MCF 10A (cell line): Measurements from ENCODE around the gene S100A2. TPM values are rescaled to one million over a fixed set of nuclear protein-coding genes. Genes with fewer than 3 reads are reported as not detected.

ENCODE experiments used
- total RNA-seq: library from RNA; stranded (reverse); gene quantifications from 2 replicates; pipeline ENCODE4 v1.2.3, GENCODE V29; 2022

Gene S100A2
- total RNA-seq, 1 experiment from 2014 or later = 5,064 TPM

Other genes with a start within 250 kb of the S100A2 start
- gene PGLYRP4, start 217.0 kb downstream of the S100A2 start, total RNA-seq = not detected in 2 replicates
- 86.4 and 126 TPM in 2 replicates for gene S100A9, start 208.0 kb downstream of the S100A2 start, total RNA-seq
- not detected in 2 replicates for gene S100A12, start 190.2 kb downstream of the S100A2 start, total RNA-seq
- 46.9 and 80.4 TPM in 2 replicates for gene S100A8, start 174.8 kb downstream of the S100A2 start, total RNA-seq
- not detected in 2 replicates for gene S100A7A, start 149.3 kb downstream of the S100A2 start, total RNA-seq
- gene S100A7, start 105.2 kb downstream of the S100A2 start, total RNA-seq = not detected in 2 replicates
- 2,571 and 2,904 TPM in 2 replicates for gene S100A6, start 29.9 kb downstream of the S100A2 start, total RNA-seq
- not detected in 2 replicates for gene S100A5, start 24.9 kb downstream of the S100A2 start, total RNA-seq
- 27.2 and 60.7 TPM in 2 replicates for gene S100A4, start 20.0 kb downstream of the S100A2 start, total RNA-seq
- gene S100A3, start 16.6 kb downstream of the S100A2 start, total RNA-seq = 85.7 and 90.0 TPM in 2 replicates
- 1,014 and 1,213 TPM in 2 replicates for gene S100A16, start 47.3 kb upstream of the S100A2 start, total RNA-seq
- 264 and 332 TPM in 2 replicates for gene S100A14, start 50.5 kb upstream of the S100A2 start, total RNA-seq
- gene S100A13, start 61.7 kb upstream of the S100A2 start, total RNA-seq = 210 and 236 TPM in 2 replicates
- 0.74 TPM in 1 of 2 replicates, not detected in the other for gene S100A1, start 62.6 kb upstream of the S100A2 start, total RNA-seq
- 147 and 156 TPM in 2 replicates for gene CHTOP, start 68.2 kb upstream of the S100A2 start, total RNA-seq
- gene SNAPIN, start 92.9 kb upstream of the S100A2 start, total RNA-seq = 55.9 and 63.7 TPM in 2 replicates
- gene ILF2, start 105.1 kb upstream of the S100A2 start, total RNA-seq = 348 and 374 TPM in 2 replicates
- not detected in 2 replicates for gene NPR1, start 112.8 kb upstream of the S100A2 start, total RNA-seq
- 68.7 and 88.3 TPM in 2 replicates for gene INTS3, start 162.2 kb upstream of the S100A2 start, total RNA-seq
- gene SLC27A3, start 209.6 kb upstream of the S100A2 start, total RNA-seq = 11.1 and 12.8 TPM in 2 replicates